ENCODE results near the gene TUBGCP3.

TUBGCP3 gene

DNA sequence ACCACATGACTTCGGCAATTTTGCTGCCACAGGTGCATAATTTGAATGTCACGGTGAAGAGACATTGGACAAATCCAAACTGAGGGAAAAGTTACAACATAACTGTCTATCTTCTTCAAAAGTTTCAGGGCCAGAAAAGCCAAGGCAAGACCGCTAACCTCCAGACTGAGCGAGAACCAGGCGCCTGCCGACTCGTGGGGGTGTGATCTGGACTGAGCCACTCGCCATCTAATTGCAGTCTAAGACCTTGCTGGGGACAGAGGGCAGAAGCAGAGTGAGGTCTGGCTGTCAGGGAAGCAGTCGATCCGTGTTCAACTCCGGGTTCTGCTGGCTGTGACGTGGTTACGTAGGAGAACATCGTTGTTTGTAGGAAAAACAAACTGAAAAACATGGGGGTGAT, 123.2 kb downstream of the TUBGCP3 start:
- no peaks in the 10 kb centered on the region for H3K4me1 ChIP-seq (ENCODE audit: control insufficient read depth, insufficient read depth, low read length, poor library complexity, severe bottlenecking)
- H3K27ac ChIP-seq (ENCODE audit: low read depth, low read length, severe bottlenecking), result no peak overlapping the region
- no peak overlapping the region for H3K4me3 ChIP-seq (ENCODE audit: extremely low read depth, insufficient read depth, low read length, poor library complexity, severe bottlenecking)
- H3K9me3 ChIP-seq (ENCODE audit: control insufficient read depth, low read length), result no peaks in the 10 kb centered on the region
- WGBS, 2 experiments (ENCODE audit: insufficient coverage in 2 of 2), result 93 to 95% methylated on average over 11 to 14 of the region's 14 CpGs
- no peaks in the 10 kb centered on the region for H3K36me3 ChIP-seq (ENCODE audit: control insufficient read depth, insufficient read depth, low read length)

DNA sequence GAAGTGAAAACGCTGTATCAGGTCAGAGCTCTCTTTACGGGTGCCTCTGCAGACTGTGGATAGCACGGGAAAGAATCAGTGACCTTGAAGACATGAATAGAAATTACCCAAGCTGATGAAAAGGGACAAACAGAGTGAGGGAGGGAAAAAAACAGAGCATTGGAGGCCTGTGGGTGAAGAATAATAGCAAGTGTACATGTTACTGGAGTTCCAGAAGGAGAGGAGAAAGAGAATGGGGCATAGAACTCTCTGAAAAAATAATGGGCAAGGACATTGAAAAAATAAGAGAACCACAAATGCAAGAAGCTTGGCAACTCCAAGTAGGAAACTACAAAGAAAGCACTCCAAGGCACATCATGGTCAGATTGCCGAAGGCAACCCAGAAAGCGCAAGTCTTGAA, 125.5 kb downstream of the TUBGCP3 start:
- H3K36me3 ChIP-seq (ENCODE audit: control insufficient read depth, insufficient read depth, low read length), result no peaks in the 10 kb centered on the region
- WGBS, 2 experiments (ENCODE audit: insufficient coverage in 2 of 2), result 92 to 96% methylated on average over 3 to 5 of the region's 5 CpGs
- no peak overlapping the region for H3K4me3 ChIP-seq (ENCODE audit: extremely low read depth, insufficient read depth, low read length, poor library complexity, severe bottlenecking)
- H3K4me1 ChIP-seq (ENCODE audit: control insufficient read depth, insufficient read depth, low read length, poor library complexity, severe bottlenecking), result no peaks in the 10 kb centered on the region
- H3K9me3 ChIP-seq (ENCODE audit: control insufficient read depth, low read length), result no peaks in the 10 kb centered on the region
- no peak overlapping the region for H3K27ac ChIP-seq (ENCODE audit: low read depth, low read length, severe bottlenecking)

DNA sequence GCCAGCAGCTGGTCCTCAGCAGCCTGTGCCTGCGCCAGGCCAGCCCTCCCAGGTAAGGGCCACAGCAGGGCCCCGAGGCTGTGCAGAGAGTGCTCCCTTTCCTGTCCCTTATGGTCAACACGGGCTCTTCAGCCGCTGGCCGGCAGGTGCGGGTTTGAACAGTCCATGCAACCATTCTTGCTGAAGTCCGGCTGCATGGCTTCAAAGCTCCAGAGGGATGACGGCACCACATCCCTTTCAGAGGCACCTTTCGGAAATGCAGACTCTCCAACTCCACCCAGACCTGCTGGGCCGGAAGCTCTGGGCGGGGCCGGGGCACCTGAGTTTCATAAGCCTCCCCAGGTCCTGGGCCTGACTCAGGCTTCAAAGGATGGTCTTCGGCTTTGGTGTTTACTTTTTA, 130.5 kb downstream of the TUBGCP3 start:
- H3K27ac ChIP-seq (ENCODE audit: low read depth, low read length, severe bottlenecking), result no peak overlapping the region
- no peaks in the 10 kb centered on the region for H3K4me1 ChIP-seq (ENCODE audit: control insufficient read depth, insufficient read depth, low read length, poor library complexity, severe bottlenecking)
- WGBS, 2 experiments (ENCODE audit: insufficient coverage in 2 of 2), result 95 to 97% methylated on average over 12 to 13 of the region's 13 CpGs
- no peak overlapping the region for H3K4me3 ChIP-seq (ENCODE audit: extremely low read depth, insufficient read depth, low read length, poor library complexity, severe bottlenecking)
- H3K36me3 ChIP-seq (ENCODE audit: control insufficient read depth, insufficient read depth, low read length), result no peaks in the 10 kb centered on the region
- H3K9me3 ChIP-seq (ENCODE audit: control insufficient read depth, low read length), result no peaks in the 10 kb centered on the region

DNA sequence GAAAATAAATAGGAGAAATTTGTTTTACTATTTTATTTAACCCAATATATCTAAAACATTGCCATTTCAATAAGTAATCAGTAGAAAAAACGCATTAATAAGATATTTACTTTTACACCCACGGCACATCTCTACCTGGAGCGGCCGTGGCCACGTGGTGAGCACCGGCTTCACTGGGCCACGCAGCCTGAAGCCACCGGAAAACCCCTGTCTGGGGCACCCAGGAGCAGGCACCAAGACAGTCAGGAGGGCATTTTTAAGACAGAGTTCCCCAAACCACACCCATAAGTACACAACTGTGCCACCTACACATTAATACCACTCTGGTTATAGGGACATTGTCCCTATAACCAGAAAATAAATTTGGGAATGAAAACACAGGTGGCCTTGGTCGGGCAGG, 130.9 kb downstream of the TUBGCP3 start:
- 85 to 90% methylated on average over 8 to 9 of the region's 9 CpGs for WGBS, 2 experiments (ENCODE audit: insufficient coverage in 2 of 2)
- Histone ChIP-seq H3K9me3 (ENCODE audit: control insufficient read depth, low read length) (no peaks in the 10 kb centered on the region), H3K4me1 (ENCODE audit: control insufficient read depth, insufficient read depth, low read length, poor library complexity, severe bottlenecking) (no peaks in the 10 kb centered on the region), H3K4me3 (ENCODE audit: extremely low read depth, insufficient read depth, low read length, poor library complexity, severe bottlenecking) (no peak overlapping the region), H3K27ac (ENCODE audit: low read depth, low read length, severe bottlenecking) (no peak overlapping the region), H3K36me3 (ENCODE audit: control insufficient read depth, insufficient read depth, low read length) (no peaks in the 10 kb centered on the region)

DNA sequence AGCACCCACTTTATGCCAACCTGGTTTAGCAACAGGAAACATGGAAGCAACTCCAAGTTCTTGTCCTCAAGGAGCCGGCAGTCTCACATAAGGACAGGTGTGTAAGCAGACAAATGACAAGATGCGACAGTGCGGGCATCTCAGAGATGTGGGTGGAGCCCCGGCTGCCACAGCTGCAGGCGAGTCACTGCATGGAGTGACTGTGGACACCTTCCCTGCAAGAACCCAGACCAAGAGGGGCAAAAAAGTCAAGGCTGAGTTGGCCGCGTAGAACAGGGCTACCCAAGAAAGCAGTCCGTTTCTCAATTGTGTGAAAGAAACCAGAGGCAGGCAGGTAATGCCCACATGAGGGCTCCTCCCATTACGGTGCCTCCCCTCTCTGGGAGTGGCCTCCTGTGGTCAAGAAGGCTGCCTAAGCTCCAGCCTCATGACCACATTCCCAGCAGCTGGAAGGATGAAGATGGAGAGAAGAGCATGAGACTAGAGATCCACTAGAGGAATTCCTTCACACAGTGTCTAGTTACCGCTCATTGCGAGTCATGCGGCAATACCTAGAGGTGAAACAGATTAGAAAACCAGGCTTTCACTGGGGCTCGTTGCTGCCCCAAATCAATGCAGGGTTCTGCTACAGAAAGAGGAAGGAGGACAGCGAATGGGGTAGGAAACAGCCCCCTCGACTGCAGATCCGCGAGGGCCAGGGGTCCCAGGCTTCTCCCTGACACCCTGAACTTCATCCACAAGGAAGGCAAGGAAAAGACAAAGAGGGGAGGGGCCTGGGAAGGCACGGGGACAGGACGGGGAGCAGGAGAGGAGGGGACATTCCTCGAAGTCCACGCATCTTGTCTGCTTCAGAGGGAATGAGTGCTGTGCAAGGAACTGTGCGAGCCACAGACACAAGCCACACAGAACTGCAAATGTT, 131.6 kb downstream of the TUBGCP3 start:
- no peaks in the 10 kb centered on the region for H3K36me3 ChIP-seq (ENCODE audit: control insufficient read depth, insufficient read depth, low read length)
- no peaks in the 10 kb centered on the region for H3K9me3 ChIP-seq (ENCODE audit: control insufficient read depth, low read length)
- no peak overlapping the region for H3K27ac ChIP-seq (ENCODE audit: low read depth, low read length, severe bottlenecking)
- H3K4me3 ChIP-seq (ENCODE audit: extremely low read depth, insufficient read depth, low read length, poor library complexity, severe bottlenecking), result no peak overlapping the region
- WGBS, 2 experiments (ENCODE audit: insufficient coverage in 2 of 2), result 82 to 86% methylated on average over 16 to 17 of the region's 22 CpGs
- H3K4me1 ChIP-seq (ENCODE audit: control insufficient read depth, insufficient read depth, low read length, poor library complexity, severe bottlenecking), result no peaks in the 10 kb centered on the region

DNA sequence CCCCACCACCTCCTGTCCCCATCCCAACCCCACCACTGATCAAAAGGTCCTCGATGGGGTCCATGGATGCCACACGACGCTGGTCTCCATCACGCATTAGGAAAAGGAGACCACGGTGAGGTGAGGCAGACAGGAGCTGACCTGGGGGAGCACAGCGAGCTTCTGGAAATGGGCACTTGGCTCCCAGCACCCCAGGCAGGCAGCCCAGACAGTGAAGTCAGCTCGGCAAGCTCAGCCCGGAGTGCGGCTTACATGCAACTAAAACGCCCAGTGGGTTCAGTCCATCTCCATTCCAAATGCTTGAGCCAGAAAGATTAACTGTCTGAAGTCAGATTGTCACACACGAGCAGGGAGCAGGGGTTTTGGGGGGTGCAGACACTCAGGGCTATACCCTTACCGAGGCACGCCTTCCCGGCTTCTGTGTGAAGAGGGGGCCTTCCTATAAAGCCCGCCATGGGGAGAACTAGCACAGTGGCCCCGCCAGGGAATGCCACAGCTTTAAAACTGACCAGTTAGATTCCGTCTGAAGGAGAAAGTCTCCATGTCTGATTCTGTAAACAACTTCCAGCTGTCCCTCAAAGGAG, 132.4 kb downstream of the TUBGCP3 start:
- no peaks in the 10 kb centered on the region for H3K4me1 ChIP-seq (ENCODE audit: control insufficient read depth, insufficient read depth, low read length, poor library complexity, severe bottlenecking)
- H3K27ac ChIP-seq (ENCODE audit: low read depth, low read length, severe bottlenecking), result no peak overlapping the region
- H3K36me3 ChIP-seq (ENCODE audit: control insufficient read depth, insufficient read depth, low read length), result no peaks in the 10 kb centered on the region
- whole genome bisulfite sequencing, 2 experiments (ENCODE audit: insufficient coverage in 2 of 2), result 84 to 88% methylated on average over 16 of the region's 17 CpGs
- H3K9me3 ChIP-seq (ENCODE audit: control insufficient read depth, low read length), result no peaks in the 10 kb centered on the region
- H3K4me3 ChIP-seq (ENCODE audit: extremely low read depth, insufficient read depth, low read length, poor library complexity, severe bottlenecking), result no peak overlapping the region

DNA sequence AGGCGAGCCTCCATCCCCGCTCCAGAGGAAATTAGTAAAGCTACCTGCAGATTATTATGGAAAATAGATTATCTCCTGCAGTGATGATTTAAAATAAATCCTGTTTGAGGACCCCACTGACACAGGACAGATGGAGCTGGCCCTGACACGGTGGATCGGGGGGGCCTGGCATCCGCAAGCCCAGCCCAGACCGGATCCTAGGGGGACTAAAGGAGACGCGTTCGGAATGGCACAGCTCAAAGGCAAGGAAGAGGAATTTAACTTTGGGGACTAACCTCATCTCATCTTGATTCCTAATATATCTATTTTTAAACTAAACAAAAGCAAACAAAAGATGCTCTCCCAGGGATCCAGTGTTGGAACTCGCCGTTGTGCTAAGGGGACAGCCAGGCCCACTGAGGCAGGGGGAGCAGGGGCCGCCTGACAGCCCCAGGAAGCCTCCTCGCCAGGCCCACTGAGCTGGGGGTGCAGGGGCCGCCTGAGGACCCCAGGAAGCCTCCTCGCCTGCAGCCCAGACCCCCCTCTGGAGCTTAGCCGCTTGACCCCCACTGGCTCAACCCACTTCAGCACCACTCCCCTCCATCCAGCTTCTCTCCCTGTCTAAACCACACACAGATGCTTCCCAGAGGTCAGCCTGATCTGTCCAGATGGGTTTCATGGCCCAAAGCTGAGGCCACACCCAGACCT, 133.2 kb downstream of the TUBGCP3 start:
- no peak overlapping the region for H3K4me3 ChIP-seq (ENCODE audit: extremely low read depth, insufficient read depth, low read length, poor library complexity, severe bottlenecking)
- no peaks in the 10 kb centered on the region for H3K36me3 ChIP-seq (ENCODE audit: control insufficient read depth, insufficient read depth, low read length)
- H3K9me3 ChIP-seq (ENCODE audit: control insufficient read depth, low read length), result no peaks in the 10 kb centered on the region
- no peak overlapping the region for H3K27ac ChIP-seq (ENCODE audit: low read depth, low read length, severe bottlenecking)
- no peaks in the 10 kb centered on the region for H3K4me1 ChIP-seq (ENCODE audit: control insufficient read depth, insufficient read depth, low read length, poor library complexity, severe bottlenecking)
- WGBS, 2 experiments (ENCODE audit: insufficient coverage in 2 of 2), result 75 to 93% methylated on average over 11 of the region's 16 CpGs

DNA sequence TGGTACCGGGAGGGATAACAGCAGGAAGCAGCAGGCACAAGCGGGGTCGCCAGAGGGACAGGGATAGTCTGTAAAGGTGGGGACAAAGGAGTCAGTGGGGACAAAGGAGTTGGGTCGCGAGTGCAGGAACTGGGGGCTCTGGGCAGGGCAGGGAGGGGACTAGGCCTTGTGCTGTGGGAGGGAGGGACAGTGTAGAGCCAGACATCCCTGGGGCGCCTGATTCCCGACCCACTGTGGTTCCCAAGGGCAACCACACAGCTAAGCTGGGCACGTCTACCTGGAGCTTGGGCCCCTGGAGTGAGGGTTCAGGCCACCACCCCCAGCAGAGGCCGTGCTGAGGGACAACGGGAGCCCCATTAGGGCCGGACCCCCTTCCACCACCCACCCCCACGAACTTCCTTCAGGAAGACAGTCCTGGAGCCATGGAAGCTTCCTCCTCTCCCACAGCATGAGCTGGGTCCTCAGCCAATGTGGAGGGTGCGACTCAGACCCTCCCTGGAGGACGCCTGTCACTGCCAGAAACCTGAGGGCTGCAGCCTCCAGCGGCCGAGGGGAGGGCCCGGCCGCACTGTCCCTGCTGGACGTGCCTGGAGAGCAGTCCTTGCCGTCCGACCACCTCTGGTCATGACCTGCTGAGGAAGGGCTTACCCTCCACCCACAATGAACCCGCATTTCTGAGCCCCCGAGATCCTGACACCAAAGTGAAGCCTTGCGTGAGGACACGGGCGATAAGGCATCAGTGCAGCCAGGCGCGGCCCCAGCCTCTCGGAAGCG, 133.9 kb downstream of the TUBGCP3 start:
- H3K4me1 ChIP-seq (ENCODE audit: control insufficient read depth, insufficient read depth, low read length, poor library complexity, severe bottlenecking), result no peaks in the 10 kb centered on the region
- 85 to 87% methylated on average over 15 to 27 of the region's 30 CpGs for WGBS, 2 experiments (ENCODE audit: insufficient coverage in 2 of 2)
- H3K9me3 ChIP-seq (ENCODE audit: control insufficient read depth, low read length), result no peaks in the 10 kb centered on the region
- no peak overlapping the region for H3K4me3 ChIP-seq (ENCODE audit: extremely low read depth, insufficient read depth, low read length, poor library complexity, severe bottlenecking)
- H3K27ac ChIP-seq (ENCODE audit: low read depth, low read length, severe bottlenecking), result no peak overlapping the region
- H3K36me3 ChIP-seq (ENCODE audit: control insufficient read depth, insufficient read depth, low read length), result no peaks in the 10 kb centered on the region

DNA sequence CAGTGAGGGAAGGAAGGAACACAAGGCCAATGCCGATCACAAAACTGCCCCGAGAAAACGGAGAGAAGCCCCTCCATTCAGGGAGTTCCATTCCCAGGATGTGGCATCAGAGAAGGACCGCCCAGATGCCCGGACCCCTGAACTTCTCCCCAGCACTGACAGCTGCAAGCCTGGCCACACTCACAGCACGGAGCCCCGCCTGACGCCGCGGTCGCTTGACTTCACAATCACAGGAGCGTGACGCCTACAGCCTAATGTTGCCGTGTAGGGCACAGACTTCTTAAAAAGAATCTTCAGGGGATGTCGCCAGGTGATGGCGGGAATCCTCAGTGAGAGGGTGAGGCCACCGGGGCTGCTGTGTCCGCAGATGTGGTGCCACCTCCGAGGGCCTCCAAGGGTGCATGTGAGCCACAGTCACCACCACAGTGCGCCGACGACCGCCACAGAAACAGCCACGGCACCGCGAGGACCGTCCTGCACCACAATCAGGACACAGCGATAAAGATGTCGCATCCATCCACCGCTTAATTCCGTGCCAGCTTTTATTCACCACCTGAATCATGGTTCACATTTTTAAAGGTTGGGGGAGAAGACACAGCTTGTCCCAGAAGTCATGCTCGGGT, 134.6 kb downstream of the TUBGCP3 start:
- 87 to 92% methylated on average over 28 to 32 of the region's 32 CpGs for WGBS, 2 experiments (ENCODE audit: insufficient coverage in 2 of 2)
- H3K36me3 ChIP-seq (ENCODE audit: control insufficient read depth, insufficient read depth, low read length), result no peaks in the 10 kb centered on the region
- no peaks in the 10 kb centered on the region for H3K4me1 ChIP-seq (ENCODE audit: control insufficient read depth, insufficient read depth, low read length, poor library complexity, severe bottlenecking)
- no peak overlapping the region for H3K4me3 ChIP-seq (ENCODE audit: extremely low read depth, insufficient read depth, low read length, poor library complexity, severe bottlenecking)
- H3K9me3 ChIP-seq (ENCODE audit: control insufficient read depth, low read length), result no peaks in the 10 kb centered on the region
- H3K27ac ChIP-seq (ENCODE audit: low read depth, low read length, severe bottlenecking), result no peak overlapping the region
